ENCODE measurements around the gene LPAR2. TPM values are rescaled to one million over a fixed set of nuclear protein-coding genes. Genes with fewer than 3 reads are reported as not detected.

The LPAR2 gene
- total and polyA plus RNA-seq, 4 donors, result 5.1 to 42.4 (median 19.5) TPM

GRCh38 chr19:19663256-19664120 lies 35.5 kb upstream of the LPAR2 start, which contains the start of gene ATP13A1:
Gene ATP13A1 (minus strand): TSS chr19:19663676. CDS start chr19:19663666, 10 bp downstream.
- peak; percentile 97 to 99 (median 98) for DNase-seq
- peak within 1 kb of the TSS; percentile 71 to 75 for H3K9ac ChIP-seq (ENCODE audit: insufficient read depth in 1 of 2, low read length in 2 of 2)
- peak; percentile 91 for ATAC-seq (ENCODE audit: insufficient read depth, low FRiP score)
- peak within 1 kb of the TSS; percentile 86 to 99 for H3K27ac ChIP-seq (ENCODE audit: low read depth in 1 of 2, low read length in 1 of 2)
- TF ChIP-seq, protein P1, sequence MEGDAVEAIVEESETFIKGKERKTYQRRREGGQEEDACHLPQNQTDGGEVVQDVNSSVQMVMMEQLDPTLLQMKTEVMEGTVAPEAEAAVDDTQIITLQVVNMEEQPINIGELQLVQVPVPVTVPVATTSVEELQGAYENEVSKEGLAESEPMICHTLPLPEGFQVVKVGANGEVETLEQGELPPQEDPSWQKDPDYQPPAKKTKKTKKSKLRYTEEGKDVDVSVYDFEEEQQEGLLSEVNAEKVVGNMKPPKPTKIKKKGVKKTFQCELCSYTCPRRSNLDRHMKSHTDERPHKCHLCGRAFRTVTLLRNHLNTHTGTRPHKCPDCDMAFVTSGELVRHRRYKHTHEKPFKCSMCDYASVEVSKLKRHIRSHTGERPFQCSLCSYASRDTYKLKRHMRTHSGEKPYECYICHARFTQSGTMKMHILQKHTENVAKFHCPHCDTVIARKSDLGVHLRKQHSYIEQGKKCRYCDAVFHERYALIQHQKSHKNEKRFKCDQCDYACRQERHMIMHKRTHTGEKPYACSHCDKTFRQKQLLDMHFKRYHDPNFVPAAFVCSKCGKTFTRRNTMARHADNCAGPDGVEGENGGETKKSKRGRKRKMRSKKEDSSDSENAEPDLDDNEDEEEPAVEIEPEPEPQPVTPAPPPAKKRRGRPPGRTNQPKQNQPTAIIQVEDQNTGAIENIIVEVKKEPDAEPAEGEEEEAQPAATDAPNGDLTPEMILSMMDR (IDR thresholded peaks at IDR 0.05; ENCODE audit: control extremely low read depth, extremely low read depth), result no peak
- 0 to 1% methylated on average over 74 to 85 of the region's 85 CpGs for WGBS, 2 donors
- H3K36me3 ChIP-seq (ENCODE audit: control insufficient read depth in 4 of 4, insufficient read depth in 4 of 4, low read length in 4 of 4), result peaks cover 7 to 19% (median 15%) of the 10 kb centered on the region in 4 donors
- no peaks in the 10 kb centered on the region for H3K27me3 ChIP-seq (ENCODE audit: control insufficient read depth in 3 of 3, insufficient read depth in 3 of 3, low read length in 2 of 3)
- peaks cover 0 to 17% (median 10%) of the 10 kb centered on the region in 5 donors for H3K4me1 ChIP-seq (ENCODE audit: control insufficient read depth in 5 of 5, insufficient read depth in 5 of 5, low read length in 5 of 5)
- H3K9me3 ChIP-seq (ENCODE audit: control insufficient read depth in 4 of 4, insufficient read depth in 3 of 4, low read length in 3 of 4), result no peaks in the 10 kb centered on the region
- peak within 1 kb of the TSS; percentile 100 for H3K4me3 ChIP-seq

GRCh38 chr19:19662871-19663255 lies 34.8 kb upstream of the LPAR2 start:
- Histone ChIP-seq H3K9ac (ENCODE audit: insufficient read depth in 1 of 2, low read length in 2 of 2) (peak overlapping the region; percentile 50 to 75), H3K27ac (ENCODE audit: low read depth in 1 of 2, low read length in 1 of 2) (peak overlapping the region; percentile 86 to 99), H3K4me3 (peak overlapping the region; percentile 100), H3K9me3 (ENCODE audit: control insufficient read depth in 4 of 4, insufficient read depth in 3 of 4, low read length in 3 of 4) (no peaks in the 10 kb centered on the region), H3K27me3 (ENCODE audit: control insufficient read depth in 3 of 3, insufficient read depth in 3 of 3, low read length in 2 of 3) (no peaks in the 10 kb centered on the region), H3K36me3 (ENCODE audit: control insufficient read depth in 4 of 4, insufficient read depth in 4 of 4, low read length in 4 of 4) (peaks cover 11 to 24% (median 20%) of the 10 kb centered on the region in 4 donors), H3K4me1 (ENCODE audit: control insufficient read depth in 5 of 5, insufficient read depth in 5 of 5, low read length in 5 of 5) (peaks cover 0 to 13% (median 10%) of the 10 kb centered on the region in 5 donors)
- ATAC-seq (ENCODE audit: insufficient read depth, low FRiP score) (no peak), DNase-seq (peak in 1 of 3 donors; percentile 10)
- TF ChIP-seq, protein P1 (IDR thresholded peaks at IDR 0.05; ENCODE audit: control extremely low read depth, extremely low read depth), result no peak
- WGBS, 2 donors, result 7 to 8% methylated on average over 17 of the region's 17 CpGs

DNA sequence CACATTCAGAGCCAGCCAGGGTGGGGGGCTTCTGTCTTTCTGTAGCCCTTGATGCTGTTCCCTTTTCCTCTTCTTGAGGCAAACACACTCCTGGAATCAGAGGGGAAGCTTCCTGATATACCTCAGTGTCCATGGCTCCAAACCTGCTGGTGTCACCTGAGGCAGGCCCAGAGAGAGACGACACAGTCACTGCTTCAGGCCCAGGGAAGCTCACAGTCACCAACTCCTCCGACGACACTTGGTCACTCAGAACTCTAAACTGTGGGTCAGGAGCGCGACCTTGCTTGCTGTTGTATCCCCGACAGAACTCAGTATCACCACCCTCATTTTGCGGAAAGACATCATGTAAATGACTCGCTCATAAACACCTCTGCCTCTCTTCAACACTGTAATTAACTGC lies 34.3 kb upstream of the LPAR2 start:
- TF ChIP-seq, protein P1 (IDR thresholded peaks at IDR 0.05; ENCODE audit: control extremely low read depth, extremely low read depth), result no peak
- no peak for ATAC-seq (ENCODE audit: insufficient read depth, low FRiP score)
- H3K4me3 ChIP-seq, result no peak overlapping the region

More for the DNA sequence above, 34.3 kb upstream of the LPAR2 start:
- H3K9ac ChIP-seq (ENCODE audit: insufficient read depth in 1 of 2, low read length in 2 of 2), result peak overlapping the region; percentile 50 to 75
- peaks cover 11 to 27% (median 20%) of the 10 kb centered on the region in 4 donors for H3K36me3 ChIP-seq (ENCODE audit: control insufficient read depth in 4 of 4, insufficient read depth in 4 of 4, low read length in 4 of 4)
- 79 to 85% methylated on average over 8 of the region's 8 CpGs for WGBS, 2 donors
- no peaks in the 10 kb centered on the region for H3K9me3 ChIP-seq (ENCODE audit: control insufficient read depth in 4 of 4, insufficient read depth in 3 of 4, low read length in 3 of 4)
- H3K27ac ChIP-seq (ENCODE audit: low read depth in 1 of 2, low read length in 1 of 2), result peak overlapping the region in 1 of 2 donors; percentile 12
- no peak for DNase-seq
- H3K4me1 ChIP-seq (ENCODE audit: control insufficient read depth in 5 of 5, insufficient read depth in 5 of 5, low read length in 5 of 5), result peaks cover 0 to 13% (median 10%) of the 10 kb centered on the region in 5 donors
- H3K27me3 ChIP-seq (ENCODE audit: control insufficient read depth in 3 of 3, insufficient read depth in 3 of 3, low read length in 2 of 3), result no peaks in the 10 kb centered on the region

Measured in lung (tissue), 12 donors.